ENCODE data around the gene TMEM156.
"Not testable (repeated sequence)": the region's sequence is repeated elsewhere in the genome, so short reads cannot be mapped to it uniquely, and the experiment has no call there.

Gene TMEM156

DNA sequence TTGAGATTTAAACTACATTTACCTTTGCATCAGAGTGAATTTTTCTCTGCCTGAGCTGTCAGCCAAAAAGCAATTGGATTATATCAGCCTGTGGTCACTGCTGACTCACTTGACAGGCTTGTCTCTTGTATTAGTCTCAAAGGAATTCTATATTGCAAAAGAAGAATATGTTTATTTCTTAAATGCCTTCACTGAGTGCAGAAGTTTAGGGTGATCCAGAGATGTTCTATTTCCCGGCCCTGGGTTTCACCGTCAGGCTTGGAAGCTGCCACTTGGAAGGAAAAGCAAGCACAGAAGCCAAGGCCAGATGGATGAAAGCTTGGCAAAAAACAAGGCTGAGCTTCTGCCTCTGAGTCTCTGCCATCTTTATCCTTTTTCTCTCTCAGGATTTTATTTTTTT lies 83.7 kb downstream of the TMEM156 start:
- TF ChIP-seq CTCF (IDR thresholded peaks at IDR 0.05; ENCODE audit: low read depth, low read length) = no peak
- H3K4me3 ChIP-seq (ENCODE audit: low read depth, low read length) = no peak overlapping the region

DNA sequence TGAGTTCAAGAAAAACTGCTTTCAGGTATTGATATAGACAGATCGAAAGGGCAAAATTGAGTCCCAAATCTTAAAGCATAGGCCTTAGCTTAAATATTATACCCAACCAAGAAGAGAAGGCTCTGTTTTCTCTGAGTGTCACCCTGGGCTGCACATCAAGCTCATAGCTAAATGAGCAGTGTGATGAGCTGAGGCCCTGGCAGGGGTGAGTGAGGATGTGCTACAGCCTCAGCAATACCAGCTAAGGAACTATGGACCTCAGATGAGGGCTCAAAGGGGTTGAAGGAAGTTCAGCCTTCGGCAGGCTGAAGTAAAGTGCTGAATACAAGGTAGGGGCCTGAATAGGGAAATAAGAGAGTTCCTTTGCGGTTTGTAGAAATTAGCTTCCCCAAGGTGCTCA lies 85.3 kb downstream of the TMEM156 start:
- TF ChIP-seq CTCF (IDR thresholded peaks at IDR 0.05; ENCODE audit: low read depth, low read length) = no peak
- H3K4me3 ChIP-seq (ENCODE audit: low read depth, low read length) = no peak overlapping the region

GRCh38 chr4:38944440-38944839 lies 87.8 kb downstream of the TMEM156 start:
- H3K4me3 ChIP-seq (ENCODE audit: low read depth, low read length) = no peak overlapping the region
- no peak for TF ChIP-seq CTCF (IDR thresholded peaks at IDR 0.05; ENCODE audit: low read depth, low read length)

GRCh38 chr4:38943343-38943742 lies 88.9 kb downstream of the TMEM156 start:
- no peak for TF ChIP-seq CTCF (IDR thresholded peaks at IDR 0.05; ENCODE audit: low read depth, low read length)

GRCh38 chr4:38941906-38942305 lies 90.3 kb downstream of the TMEM156 start:
- not testable (repeated sequence) for H3K4me3 ChIP-seq (ENCODE audit: low read depth, low read length)

More at GRCh38 chr4:38943343-38943742, 88.9 kb downstream of the TMEM156 start:
- H3K4me3 ChIP-seq (ENCODE audit: low read depth, low read length) = no peak overlapping the region

DNA sequence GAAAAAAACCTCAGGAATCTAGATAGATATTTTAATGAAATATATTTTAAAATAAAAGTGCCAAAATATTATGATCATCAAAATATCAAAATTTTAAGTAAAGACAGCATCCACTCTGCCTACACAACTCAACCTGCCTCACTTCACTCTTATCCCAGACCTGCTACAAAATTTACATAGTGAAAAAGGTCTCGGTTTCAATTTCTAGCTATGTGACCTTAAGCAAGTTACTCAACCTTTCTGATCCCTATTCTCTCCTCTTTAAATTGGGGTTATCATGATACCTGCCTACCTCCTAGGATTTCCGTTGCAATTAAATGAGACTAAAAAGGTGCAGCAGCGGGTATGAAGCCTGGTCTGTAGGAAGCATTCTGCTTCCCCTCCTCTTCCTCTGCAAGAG lies 91.7 kb downstream of the TMEM156 start:
- TF ChIP-seq CTCF (IDR thresholded peaks at IDR 0.05; ENCODE audit: low read depth, low read length) = no peak
- H3K4me3 ChIP-seq (ENCODE audit: low read depth, low read length) = no peak overlapping the region

- TF ChIP-seq CTCF (IDR thresholded peaks at IDR 0.05; ENCODE audit: low read depth, low read length) = no peak
- H3K4me3 ChIP-seq (ENCODE audit: low read depth, low read length) = no peak overlapping the region
Observed at GRCh38 chr4:38939165-38939564, 93.0 kb downstream of the TMEM156 start.

- no peak for TF ChIP-seq CTCF (IDR thresholded peaks at IDR 0.05; ENCODE audit: low read depth, low read length)
- no peak overlapping the region for H3K4me3 ChIP-seq (ENCODE audit: low read depth, low read length)
Observed at GRCh38 chr4:38935391-38936073, 96.7 kb downstream of the TMEM156 start.

Measured in WI38 (cell line).